ENCODE results near the gene GPER1. TPM values are rescaled to one million over a fixed set of nuclear protein-coding genes. Genes with fewer than 3 reads are reported as not detected.

GPER1 gene
- total and polyA plus RNA-seq, 2 donors (not counting 3 experiments of a cell fraction or from before 2014, with no cell fraction given) = 0.77 to 2.3 TPM

GRCh38 chr7:1096156-1097119 is 8.5 kb downstream of the GPER1 start:
- FAIRE-seq = no peak
- POLR2A ChIA-PET = no interaction called here
- H3K9me1 ChIP-seq (replicated peaks; ENCODE audit: control insufficient read depth, extremely low read depth, insufficient read depth, low read length) = no peaks in the 10 kb centered on the region

More at GRCh38 chr7:1096156-1097119, 8.5 kb downstream of the GPER1 start:
- Histone ChIP-seq H3K27ac (ENCODE audit: insufficient read depth, low read depth, low read length) (no peak overlapping the region), H2AFZ (ENCODE audit: low read depth, low read length) (no peak overlapping the region), H3K9me3 (replicated peaks; ENCODE audit: control insufficient read depth, insufficient read depth, low read length) (no peaks in the 10 kb centered on the region), H4K20me1 (replicated peaks; ENCODE audit: control insufficient read depth, extremely low read depth, insufficient read depth, low read length) (no peaks in the 10 kb centered on the region), H3K4me3 (replicated peaks in 1 of 3; ENCODE audit: insufficient read depth in 1 of 3, low read depth in 1 of 3, low read length in 3 of 3) (no peak overlapping the region), H3K4me1 (ENCODE audit: control insufficient read depth, extremely low read depth, insufficient read depth, low read length) (peaks cover 16% of the 10 kb centered on the region), H3K79me2 (ENCODE audit: control insufficient read depth, insufficient read depth, low read length) (no peaks in the 10 kb centered on the region), H3K27me3 (ENCODE audit: control insufficient read depth in 2 of 2, insufficient read depth in 2 of 2, low read length in 2 of 2) (no peaks in the 10 kb centered on the region), H3K9ac (replicated peaks; ENCODE audit: extremely low read depth, insufficient read depth, low read length) (no peak overlapping the region), H3K4me2 (ENCODE audit: insufficient read depth, low read length) (no peak overlapping the region), H3K36me3 (ENCODE audit: control insufficient read depth in 2 of 2, extremely low read depth in 1 of 2, insufficient read depth in 2 of 2, low read length in 2 of 2) (peaks cover 0 to 2% of the 10 kb centered on the region in 2 experiments)
- no peak for TF ChIP-seq POLR2AphosphoS5 (IDR thresholded peaks at IDR 0.05; ENCODE audit: insufficient read depth, low read depth, low read length)
- no peak for TF ChIP-seq GATA2 (IDR thresholded peaks at IDR 0.05; ENCODE audit: insufficient read depth, insufficient read length, low read depth, low read length)
- TF ChIP-seq POLR2A (IDR thresholded peaks at IDR 0.05; ENCODE audit: low read depth, low read length) = no peak
- TF ChIP-seq FOS (IDR thresholded peaks at IDR 0.05; ENCODE audit: borderline replicate concordance, insufficient read depth, low read length) = no peak
- no peak for TF ChIP-seq MYC (IDR thresholded peaks at IDR 0.05; ENCODE audit: low read depth, low read length)
- TF ChIP-seq, protein P1, sequence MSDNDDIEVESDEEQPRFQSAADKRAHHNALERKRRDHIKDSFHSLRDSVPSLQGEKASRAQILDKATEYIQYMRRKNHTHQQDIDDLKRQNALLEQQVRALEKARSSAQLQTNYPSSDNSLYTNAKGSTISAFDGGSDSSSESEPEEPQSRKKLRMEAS (IDR thresholded peaks at IDR 0.05; ENCODE audit: insufficient read depth, insufficient read length) = no peak
- TF ChIP-seq JUN (IDR thresholded peaks at IDR 0.05; ENCODE audit: borderline replicate concordance, insufficient read depth, insufficient read length, low read depth) = no peak
- no peak for TF ChIP-seq EZH2 (IDR thresholded peaks at IDR 0.05; ENCODE audit: borderline replicate concordance, low read depth, low read length, severe bottlenecking)
- TF ChIP-seq, protein P2, sequence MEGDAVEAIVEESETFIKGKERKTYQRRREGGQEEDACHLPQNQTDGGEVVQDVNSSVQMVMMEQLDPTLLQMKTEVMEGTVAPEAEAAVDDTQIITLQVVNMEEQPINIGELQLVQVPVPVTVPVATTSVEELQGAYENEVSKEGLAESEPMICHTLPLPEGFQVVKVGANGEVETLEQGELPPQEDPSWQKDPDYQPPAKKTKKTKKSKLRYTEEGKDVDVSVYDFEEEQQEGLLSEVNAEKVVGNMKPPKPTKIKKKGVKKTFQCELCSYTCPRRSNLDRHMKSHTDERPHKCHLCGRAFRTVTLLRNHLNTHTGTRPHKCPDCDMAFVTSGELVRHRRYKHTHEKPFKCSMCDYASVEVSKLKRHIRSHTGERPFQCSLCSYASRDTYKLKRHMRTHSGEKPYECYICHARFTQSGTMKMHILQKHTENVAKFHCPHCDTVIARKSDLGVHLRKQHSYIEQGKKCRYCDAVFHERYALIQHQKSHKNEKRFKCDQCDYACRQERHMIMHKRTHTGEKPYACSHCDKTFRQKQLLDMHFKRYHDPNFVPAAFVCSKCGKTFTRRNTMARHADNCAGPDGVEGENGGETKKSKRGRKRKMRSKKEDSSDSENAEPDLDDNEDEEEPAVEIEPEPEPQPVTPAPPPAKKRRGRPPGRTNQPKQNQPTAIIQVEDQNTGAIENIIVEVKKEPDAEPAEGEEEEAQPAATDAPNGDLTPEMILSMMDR (IDR thresholded peaks at IDR 0.05; ENCODE audit: extremely low read depth in 1 of 2, insufficient read depth in 1 of 2, low read depth in 1 of 2, low read length in 2 of 2) = no peak
- dilution Hi-C loops (cut with MboI; ENCODE audit: extremely low pct_ligation_motif_present, low sequenced_read_pairs) = no loop called here
- no peak for DNase-seq (ENCODE audit: low read depth, low spot score)
- intact Hi-C loops (cut with micrococcal nuclease) = no loop called here
- BruUV-seq (replicated peaks) = no TSS peak
- CTCF ChIA-PET = interaction anchor here (0.7 to 1.5 kb wide), 4 partner anchors 10 to 103 kb away, joined by 3 to 4 read pairs (median 3); no protein-coding TSS in a partner anchor
